K562 (cell line): Measurements from ENCODE around the gene SCLT1. TPM values are rescaled to one million over a fixed set of nuclear protein-coding genes. Genes with fewer than 3 reads are reported as not detected.

Experiments
- ATAC-seq: fragments of 200-7000 bp; cut with Tn5 transposase; 3 replicates; pipeline ENCODE4 v1.9.1; 2020; ENCODE audit warnings: moderate library complexity
- BruUV-seq: library from RNA; stranded (reverse); fragments of 400-500 nt; replicated peaks from 2 replicates; lab custom pipeline; 2021; lab: Mats Ljungman, UMichigan
- CTCF ChIA-PET: fragments of 300-600 bp; formaldehyde crosslinking; extraction: SDS; loops from one replicate; lab custom pipeline; 2021; ENCODE audit warnings: low intra/inter-chr PET ratio; lab: Yijun Ruan, JAX
- POLR2A ChIA-PET: fragments of 300-600, 350-650 bp; sonication (Branson Sonifier 250); formaldehyde crosslinking; extraction: SDS; loops from one replicate; lab custom pipeline; 2021; ENCODE audit warnings: antibody characterized with exemption, inconsistent platforms; lab: Yijun Ruan, JAX
- DNase-seq, 4 experiments: peaks; one replicate each; pipeline versions ENCODE4 v3.0.0 to v3.0.0-alpha.2; 2011 to 2018; ENCODE audit warnings: low spot score in 3 of 4, mixed read lengths in 3 of 4; ENCODE audit errors: extremely low read depth in 1 of 4
- FAIRE-seq: peaks from 2 replicates; lab custom pipeline; 2011; peaks lifted over from hg19 to GRCh38; lab: Jason Lieb, UNC
- H2AFZ ChIP-seq: 2 replicates; pipeline ENCODE4 v1.6.0; 2011; ENCODE audit warnings: low read depth, low read length, control low read depth, inconsistent platforms
- H3K27ac ChIP-seq: fragments of 200-600 bp; 3 replicates; pipeline ENCODE4 v1.8.0; 2011; ENCODE audit warnings: low read depth, mild to moderate bottlenecking, control low read depth, inconsistent platforms, low read length, moderate library complexity, mixed read lengths; ENCODE audit errors: extremely low read depth
- H3K27me3 ChIP-seq, 2 experiments: fragments of 300-600 bp in 1 of 2; 2 replicates in 1 of 2; 3 replicates in 1 of 2; pipeline versions ENCODE4 v1.6.0 to v1.8.0; 2011; ENCODE audit warnings: inconsistent platforms in 2 of 2, low read length in 2 of 2, mild to moderate bottlenecking in 1 of 2, mixed read lengths in 1 of 2, moderate library complexity in 1 of 2; ENCODE audit not compliant: control insufficient read depth in 2 of 2, insufficient read depth in 2 of 2
- H3K36me3 ChIP-seq: fragments of 300-600 bp; 3 replicates; pipeline ENCODE4 v1.8.0; 2011; ENCODE audit warnings: mild to moderate bottlenecking, low read length, inconsistent platforms; ENCODE audit not compliant: control insufficient read depth, insufficient read depth
- H3K4me1 ChIP-seq, 2 experiments: fragments of 200-600 bp in 1 of 2; replicated peaks in 1 of 2; 2 replicates in 1 of 2; 3 replicates in 1 of 2; pipeline versions ENCODE4 v1.5.1 to v1.8.0; 2011; ENCODE audit warnings: inconsistent platforms in 2 of 2, low read length in 2 of 2, mild to moderate bottlenecking in 1 of 2, mixed read lengths in 1 of 2, moderate library complexity in 1 of 2; ENCODE audit not compliant: control insufficient read depth in 2 of 2, insufficient read depth in 2 of 2
- H3K4me2 ChIP-seq: 2 replicates; pipeline ENCODE4 v1.6.1; 2011; ENCODE audit warnings: low read length, control low read depth, inconsistent platforms, mixed read lengths; ENCODE audit not compliant: insufficient read depth
- H3K4me3 ChIP-seq: fragments of 200-600 bp; sonication (generic), shearing (Covaris generic); 2 replicates; pipeline ENCODE4 v1.5.1; 2016; ENCODE audit warnings: control low read depth, inconsistent platforms
- H3K79me2 ChIP-seq: fragments of 200-600 bp; 3 replicates; pipeline ENCODE4 v1.8.0; 2011; ENCODE audit warnings: low read length, inconsistent platforms; ENCODE audit not compliant: control insufficient read depth, insufficient read depth
- H3K9ac ChIP-seq, 2 experiments: 2 replicates each; pipeline versions ENCODE4 v1.6.0 to v1.6.1; 2011; ENCODE audit warnings: low read depth in 2 of 2, low read length in 2 of 2, control low read depth in 1 of 2, inconsistent platforms in 1 of 2, mild to moderate bottlenecking in 1 of 2, mixed read lengths in 1 of 2; ENCODE audit not compliant: insufficient read depth in 1 of 2
- H3K9me1 ChIP-seq: one replicate; pipeline ENCODE4 v1.6.0; 2011; ENCODE audit warnings: inconsistent platforms, mild to moderate bottlenecking, low read length, moderate library complexity; ENCODE audit not compliant: control insufficient read depth, insufficient read depth
- H3K9me3 ChIP-seq: replicated peaks from 2 replicates; pipeline ENCODE4 v1.5.1; 2011; ENCODE audit warnings: low read depth, low read length, inconsistent platforms; ENCODE audit not compliant: control insufficient read depth, insufficient read depth
- H4K20me1 ChIP-seq: replicated peaks from 2 replicates; pipeline ENCODE4 v1.6.1; 2011; ENCODE audit warnings: low read length, inconsistent platforms, mixed read lengths; ENCODE audit not compliant: control insufficient read depth, insufficient read depth
- CHAMP1 ChIP-seq: fragments of 450-650 bp; IDR thresholded peaks from 2 replicates; pipeline ENCODE4 v1.6.1; 2016; ENCODE audit warnings: mild to moderate bottlenecking
- CREB3 ChIP-seq: fragments of 450-650 bp; conservative IDR thresholded peaks from 2 replicates; pipeline ENCODE4 v1.6.1; 2016; ENCODE audit warnings: missing genetic modification characterization, low read depth, mild to moderate bottlenecking, missing compliant biosample characterization, moderate library complexity
- ELF2 ChIP-seq: fragments of 250-450 bp; sonication (Bioruptor Pico); IDR thresholded peaks from 2 replicates; pipeline ENCODE4 v1.5.0; 2021; ENCODE audit warnings: mild to moderate bottlenecking
- GTF3C2 ChIP-seq: IDR thresholded peaks from 3 replicates; pipeline ENCODE4 v1.6.1; 2011; ENCODE audit warnings: borderline replicate concordance, mild to moderate bottlenecking, moderate library complexity; ENCODE audit not compliant: insufficient read length; ENCODE audit errors: extremely low read depth
- RNF219 ChIP-seq: fragments of 250-450 bp; sonication (Bioruptor Pico); IDR thresholded peaks from 2 replicates; pipeline ENCODE4 v1.5.0; 2022; ENCODE audit warnings: mild to moderate bottlenecking
- SMAD1 ChIP-seq: fragments of 150-350 bp; IDR thresholded peaks from 2 replicates; pipeline ENCODE4 v1.6.1; 2014; ENCODE audit warnings: low read length, low read depth; ENCODE audit not compliant: partially characterized antibody
- USF1 ChIP-seq: sonication (generic); formaldehyde crosslinking; IDR thresholded peaks from 2 replicates; pipeline ENCODE4 v1.9.0; 2022; ENCODE audit warnings: mild to moderate bottlenecking, missing genetic modification reagents
- ZEB2 ChIP-seq: fragments of 450-650 bp; IDR thresholded peaks from 2 replicates; pipeline ENCODE4 v1.6.1; 2016
- WGBS: fragments of 100-300 bp; shearing (Covaris generic); methylation state at CpG from one replicate; pipeline ENCODE4 v1.1.6; 2016; ENCODE audit warnings: low coverage, mixed read lengths; ENCODE audit not compliant: insufficient coverage; ENCODE audit errors: missing lambda C conversion rate; 5-methylcytosine and 5-hydroxymethylcytosine counted together
- in situ Hi-C: fragments of 300-500 bp; cut with MboI; formaldehyde crosslinking; loops from 4 replicates; pipeline ENCODE4 v1.15.0; 2018; ENCODE audit warnings: inconsistent platforms, mixed read lengths
- intact Hi-C: fragments of 100-400 bp; cut with micrococcal nuclease; formaldehyde crosslinking; loops from 2 replicates; pipeline ENCODE4 v1.14.2; 2022
- polyA plus RNA-seq, 8 experiments: library from polyadenylated mRNA; depleted of rRNA in 4 of 8; stranded (reverse) in 5 of 8; unstranded in 3 of 8; fragments of >200 nt; fragmentation: Nextera tagmentation in 2 of 8; fragmentation: Illumina TruSeq in 1 of 8; extraction: Ambion mirVana in 2 of 8; extraction: Trizol in 1 of 8; gene quantifications; 2 replicates each; pipeline versions ENCODE4 v1.2.1 to v1.2.3, GENCODE V29; 2011 to 2014; ENCODE audit warnings: inconsistent platforms in 1 of 8, missing spikeins in 1 of 8
- total RNA-seq, 7 experiments: library from RNA; depleted of rRNA in 6 of 7; stranded (reverse); fragments of >200 nt in 6 of 7; fragmentation: Illumina TruSeq in 2 of 7; extraction: Trizol in 2 of 7; gene quantifications; 2 replicates each; pipeline versions ENCODE4 v1.2.1 to v1.2.3, GENCODE V29; 2011 to 2021; ENCODE audit warnings: low replicate concordance in 1 of 7

SCLT1 gene
- total and polyA plus RNA-seq, 9 of the 15 experiments (the other 6 are each of a cell fraction or from before 2014, with no cell fraction given), result 8.0 to 31.9 (median 24.2) TPM

- ChIA-PET CTCF (no interaction called here), POLR2A (no interaction called here)
- Histone ChIP-seq H3K9me1 (no peaks in the 10 kb centered on the region), H3K36me3 (peaks cover 14% of the 10 kb centered on the region; the same call in 1 of the 3 replicates), H3K9ac (no peak overlapping the region), H3K4me1 (no peaks in the 10 kb centered on the region), H3K79me2 (no peaks in the 10 kb centered on the region), H3K27me3 (no peaks in the 10 kb centered on the region), H3K4me3 (no peak overlapping the region), H3K4me2 (no peak overlapping the region), H2AFZ (no peak overlapping the region), H3K9me3 (no peaks in the 10 kb centered on the region), H3K27ac (no peak overlapping the region), H4K20me1 (no peaks in the 10 kb centered on the region)
- intact Hi-C loops, result loop anchor here (10.0 kb wide), 1 partner anchor 217 kb away; the partner anchor contains the start of genes C4orf33 and SCLT1
- DNase-seq, result no peak
- ATAC-seq, result no peak
- WGBS, result 74% methylated on average over 4 of the region's 4 CpGs
- in situ Hi-C loops, result no loop called here
- BruUV-seq, result no TSS peak
- FAIRE-seq, result no peak
- no peak for TF ChIP-seq RNF219 (CRISPR knock-in tag)
- no peak for TF ChIP-seq ELF2 (CRISPR knock-in tag)
- TF ChIP-seq GTF3C2, result no peak
- TF ChIP-seq CHAMP1, result no peak
- no peak for TF ChIP-seq CREB3 (tag)
- TF ChIP-seq USF1, result no peak
- no peak for TF ChIP-seq SMAD1
- no peak for TF ChIP-seq ZEB2
These were observed 215.4 kb downstream of the SCLT1 start for GRCh38 chr4:128877934-128878333.
